HUES48 (cell line): ENCODE measurements around the gene EFNB1.

Source experiments
- H3K27ac ChIP-seq: one replicate; pipeline ENCODE4 v1.7.0; 2013; ENCODE audit warnings: low read depth, low read length, inconsistent platforms
- H3K27me3 ChIP-seq: 2 replicates; pipeline ENCODE4 v1.6.1; 2013; ENCODE audit warnings: mild to moderate bottlenecking, low read length; ENCODE audit not compliant: control insufficient read depth, insufficient read depth
- H3K36me3 ChIP-seq: 2 replicates; pipeline ENCODE4 v1.6.1; 2013; ENCODE audit warnings: low read length; ENCODE audit not compliant: control insufficient read depth, insufficient read depth
- H3K4me1 ChIP-seq: 2 replicates; pipeline ENCODE4 v1.6.1; 2013; ENCODE audit warnings: mild to moderate bottlenecking, low read length; ENCODE audit not compliant: control insufficient read depth, insufficient read depth
- H3K4me3 ChIP-seq: 2 replicates; pipeline ENCODE4 v1.5.1; 2013; ENCODE audit warnings: mild to moderate bottlenecking, low read depth, low read length
- H3K9ac ChIP-seq: 2 replicates; pipeline ENCODE4 v1.6.1; 2013; ENCODE audit warnings: mild to moderate bottlenecking, low read depth, low read length, moderate library complexity
- H3K9me3 ChIP-seq: 2 replicates; pipeline ENCODE4 v1.6.1; 2013; ENCODE audit warnings: low read length; ENCODE audit not compliant: control insufficient read depth, insufficient read depth

EFNB1 gene

DNA sequence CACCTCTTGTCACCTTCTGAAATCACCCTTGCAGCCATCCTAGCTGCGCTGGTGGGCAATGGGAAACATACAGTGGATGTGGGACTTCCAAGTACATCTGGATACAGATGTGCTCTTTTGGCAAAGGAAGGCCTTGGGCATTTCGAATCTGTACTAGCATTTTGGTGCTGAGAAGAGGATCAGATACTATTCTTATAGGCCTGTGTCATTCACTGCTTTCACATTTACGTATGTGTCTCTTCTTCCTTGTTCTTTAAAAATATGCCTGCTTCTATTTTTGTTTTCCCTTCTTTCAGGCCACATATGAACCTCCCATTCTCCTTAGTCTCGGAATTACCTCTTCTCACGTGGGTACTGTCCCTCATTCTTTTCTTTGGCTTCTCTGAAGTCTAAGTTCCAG, 53.1 kb downstream of the EFNB1 start:
- Histone ChIP-seq H3K9ac (no peak overlapping the region), H3K36me3 (no peaks in the 10 kb centered on the region), H3K4me1 (peaks cover 4% of the 10 kb centered on the region), H3K27me3 (no peaks in the 10 kb centered on the region), H3K4me3 (no peak overlapping the region), H3K9me3 (peaks cover 19% of the 10 kb centered on the region; the same call in 1 of the 2 replicates), H3K27ac (no peak overlapping the region)

DNA sequence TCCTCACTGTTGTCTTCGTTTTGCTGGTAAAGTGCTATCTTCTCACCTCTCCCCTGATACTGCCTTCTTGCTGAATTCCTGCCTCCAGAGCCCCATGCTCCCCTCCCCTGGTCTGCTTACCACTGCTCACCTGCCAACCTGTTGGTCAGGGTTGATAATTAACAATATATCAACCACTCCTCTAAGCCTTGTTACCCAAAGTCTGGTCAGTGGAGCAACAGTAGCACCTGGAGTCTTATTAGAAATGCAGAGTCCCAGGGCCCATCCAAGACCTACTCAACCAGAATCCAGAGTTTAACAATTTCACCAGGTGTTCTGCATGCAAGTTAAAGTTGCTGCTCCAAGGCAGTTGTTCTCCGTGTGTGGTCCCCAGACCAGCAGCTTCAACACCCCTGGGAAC, 55.0 kb downstream of the EFNB1 start:
- Histone ChIP-seq H3K27me3 (peaks cover 13% of the 10 kb centered on the region; the same call in 1 of the 2 replicates), H3K27ac (no peak overlapping the region), H3K36me3 (no peaks in the 10 kb centered on the region), H3K4me3 (no peak overlapping the region), H3K4me1 (peaks cover 4% of the 10 kb centered on the region), H3K9me3 (peaks cover 28% of the 10 kb centered on the region; the same call in 1 of the 2 replicates), H3K9ac (no peak overlapping the region)

DNA sequence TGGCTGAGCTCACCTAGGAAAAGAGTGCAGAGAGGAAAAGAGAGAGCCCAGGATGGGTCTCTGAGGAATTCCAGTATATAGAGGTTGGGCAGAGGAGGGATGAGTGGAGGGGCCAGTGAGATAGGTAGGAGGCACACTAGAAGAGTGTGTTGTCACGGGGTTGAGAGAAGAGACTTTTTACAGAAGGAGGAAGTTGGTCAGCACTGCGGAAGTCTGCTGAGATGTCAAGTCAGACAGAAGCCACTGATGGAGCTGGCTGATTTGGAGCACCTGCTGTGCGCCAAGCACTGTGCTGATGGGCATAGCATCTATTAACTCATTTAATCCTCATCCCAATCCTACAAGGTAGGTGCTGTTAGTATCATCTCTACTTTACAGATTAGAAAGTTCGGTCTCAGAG, 60.4 kb downstream of the EFNB1 start:
- Histone ChIP-seq H3K9me3 (peaks cover 24% of the 10 kb centered on the region; the same call in 1 of the 2 replicates), H3K27ac (no peak overlapping the region), H3K4me3 (no peak overlapping the region), H3K27me3 (peaks cover 33% of the 10 kb centered on the region), H3K9ac (no peak overlapping the region), H3K36me3 (no peaks in the 10 kb centered on the region), H3K4me1 (peaks cover 5% of the 10 kb centered on the region)
